DOHH2 (cell line): ENCODE data around the gene ADGRA3.

Experiments used
- EZH2phosphoT487 ChIP-seq: fragments of 200-600 bp; sonication (generic); IDR thresholded peaks from 2 replicates; pipeline ENCODE4 v1.6.1; 2017; ENCODE audit warnings: borderline replicate concordance, mild to moderate bottlenecking, antibody characterized with exemption, low read length, moderate library complexity, mixed read lengths
- TF ChIP-seq, protein P1 (sequence below): fragments of 200-600 bp; sonication (generic); IDR thresholded peaks from one replicate; pipeline ENCODE4 v1.5.1; 2014; ENCODE audit warnings: antibody characterized with exemption, mild to moderate bottlenecking, low read depth, low read length; ENCODE audit not compliant: poor library complexity, severe bottlenecking

DNA sequence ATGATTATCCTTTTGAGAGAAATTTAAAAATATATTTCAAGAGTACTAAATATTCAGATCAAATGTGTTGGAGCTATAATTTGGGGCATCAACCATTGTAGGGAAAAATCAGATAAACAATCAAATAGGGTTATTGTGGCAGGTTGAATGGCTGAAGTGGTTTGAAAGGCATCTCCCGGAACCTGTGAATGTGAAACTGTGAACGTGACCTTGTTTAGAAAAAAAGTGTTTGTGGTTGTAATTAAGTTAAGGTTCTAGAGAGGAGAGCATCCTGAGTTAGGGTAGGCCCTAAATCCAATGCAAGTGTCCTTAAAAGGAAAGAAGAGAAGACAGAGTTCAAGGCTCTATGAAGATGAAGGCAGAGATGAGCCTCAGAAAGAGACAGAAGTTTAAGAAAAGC is 37.4 kb downstream of the ADGRA3 start:
- TF ChIP-seq, protein P1, sequence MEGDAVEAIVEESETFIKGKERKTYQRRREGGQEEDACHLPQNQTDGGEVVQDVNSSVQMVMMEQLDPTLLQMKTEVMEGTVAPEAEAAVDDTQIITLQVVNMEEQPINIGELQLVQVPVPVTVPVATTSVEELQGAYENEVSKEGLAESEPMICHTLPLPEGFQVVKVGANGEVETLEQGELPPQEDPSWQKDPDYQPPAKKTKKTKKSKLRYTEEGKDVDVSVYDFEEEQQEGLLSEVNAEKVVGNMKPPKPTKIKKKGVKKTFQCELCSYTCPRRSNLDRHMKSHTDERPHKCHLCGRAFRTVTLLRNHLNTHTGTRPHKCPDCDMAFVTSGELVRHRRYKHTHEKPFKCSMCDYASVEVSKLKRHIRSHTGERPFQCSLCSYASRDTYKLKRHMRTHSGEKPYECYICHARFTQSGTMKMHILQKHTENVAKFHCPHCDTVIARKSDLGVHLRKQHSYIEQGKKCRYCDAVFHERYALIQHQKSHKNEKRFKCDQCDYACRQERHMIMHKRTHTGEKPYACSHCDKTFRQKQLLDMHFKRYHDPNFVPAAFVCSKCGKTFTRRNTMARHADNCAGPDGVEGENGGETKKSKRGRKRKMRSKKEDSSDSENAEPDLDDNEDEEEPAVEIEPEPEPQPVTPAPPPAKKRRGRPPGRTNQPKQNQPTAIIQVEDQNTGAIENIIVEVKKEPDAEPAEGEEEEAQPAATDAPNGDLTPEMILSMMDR = no peak
- TF ChIP-seq EZH2phosphoT487 = no peak
